GM12875 (cell line): ENCODE data around the gene IQCK.

Experiments
- H3K4me3 ChIP-seq: one replicate; pipeline ENCODE4 v1.5.1; 2011; ENCODE audit warnings: low read depth, low read length, control low read depth
- TF ChIP-seq, protein P1 (sequence below): IDR thresholded peaks from 2 replicates; pipeline ENCODE4 v1.5.1; 2011; ENCODE audit warnings: low read depth, mild to moderate bottlenecking, control low read depth, inconsistent platforms, low read length, moderate library complexity, borderline replicate concordance; ENCODE audit not compliant: insufficient read depth

The IQCK gene

DNA sequence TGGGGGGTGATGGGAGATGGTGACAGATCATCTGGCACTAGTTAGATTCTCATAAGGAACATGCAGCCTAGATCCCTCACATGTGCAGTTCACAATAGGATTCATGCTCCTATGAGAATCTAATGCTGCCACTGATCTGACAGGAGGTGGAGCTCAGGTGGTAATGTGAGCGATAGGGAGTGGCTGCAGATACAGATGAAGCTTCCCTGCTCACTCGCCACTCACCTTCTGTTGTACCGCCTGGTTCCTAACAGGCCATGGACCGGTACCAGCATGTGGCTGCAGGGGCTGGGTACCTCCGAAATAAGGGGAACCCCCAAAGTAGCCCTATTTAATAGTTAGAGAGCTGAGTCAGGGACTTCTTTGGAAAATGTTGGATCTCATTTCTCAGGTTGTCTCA is 106.1 kb downstream of the IQCK start:
- TF ChIP-seq, protein P1, sequence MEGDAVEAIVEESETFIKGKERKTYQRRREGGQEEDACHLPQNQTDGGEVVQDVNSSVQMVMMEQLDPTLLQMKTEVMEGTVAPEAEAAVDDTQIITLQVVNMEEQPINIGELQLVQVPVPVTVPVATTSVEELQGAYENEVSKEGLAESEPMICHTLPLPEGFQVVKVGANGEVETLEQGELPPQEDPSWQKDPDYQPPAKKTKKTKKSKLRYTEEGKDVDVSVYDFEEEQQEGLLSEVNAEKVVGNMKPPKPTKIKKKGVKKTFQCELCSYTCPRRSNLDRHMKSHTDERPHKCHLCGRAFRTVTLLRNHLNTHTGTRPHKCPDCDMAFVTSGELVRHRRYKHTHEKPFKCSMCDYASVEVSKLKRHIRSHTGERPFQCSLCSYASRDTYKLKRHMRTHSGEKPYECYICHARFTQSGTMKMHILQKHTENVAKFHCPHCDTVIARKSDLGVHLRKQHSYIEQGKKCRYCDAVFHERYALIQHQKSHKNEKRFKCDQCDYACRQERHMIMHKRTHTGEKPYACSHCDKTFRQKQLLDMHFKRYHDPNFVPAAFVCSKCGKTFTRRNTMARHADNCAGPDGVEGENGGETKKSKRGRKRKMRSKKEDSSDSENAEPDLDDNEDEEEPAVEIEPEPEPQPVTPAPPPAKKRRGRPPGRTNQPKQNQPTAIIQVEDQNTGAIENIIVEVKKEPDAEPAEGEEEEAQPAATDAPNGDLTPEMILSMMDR: no peak
- H3K4me3 ChIP-seq: no peak overlapping the region

DNA sequence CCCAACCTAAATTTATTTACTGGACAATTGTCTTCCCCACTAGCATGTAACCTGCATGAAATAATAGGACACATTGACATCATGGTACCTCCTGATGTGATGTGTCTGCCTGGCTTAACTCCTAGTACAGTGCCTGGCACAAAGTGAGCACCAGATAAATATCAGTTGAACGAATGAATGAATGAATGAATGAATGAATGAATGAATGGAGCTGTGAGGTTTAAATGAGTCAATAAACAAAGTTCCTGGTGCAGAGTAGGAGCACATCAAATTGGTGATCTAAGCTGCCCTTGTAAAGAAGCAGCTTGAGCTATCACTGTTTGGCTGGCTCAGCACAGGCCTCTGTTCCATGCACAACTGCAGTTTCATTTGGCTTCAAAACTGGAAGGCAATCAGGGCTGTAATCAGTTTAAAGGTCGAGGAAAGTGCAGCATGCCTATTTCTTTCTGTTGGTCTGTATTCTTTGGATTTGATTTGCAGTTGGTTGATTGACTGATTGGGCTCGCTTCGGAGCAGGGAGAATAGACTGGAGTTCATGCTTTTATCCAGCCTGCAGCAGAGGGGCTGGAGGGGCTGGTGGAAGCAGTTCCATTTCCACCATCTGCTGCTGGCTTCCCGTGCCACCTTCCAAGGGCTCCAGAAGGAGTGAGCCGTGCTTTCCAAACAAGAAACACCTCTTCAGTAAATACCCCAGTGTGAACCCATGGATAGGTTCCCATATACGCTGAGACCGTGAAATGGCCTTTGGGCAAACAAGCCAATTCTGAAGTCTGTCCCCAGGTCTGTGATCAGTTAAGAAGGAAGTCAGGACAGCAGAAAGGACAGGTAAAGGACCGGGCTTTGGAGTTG is 112.0 kb downstream of the IQCK start:
- TF ChIP-seq, protein P1: no peak
- no peak overlapping the region for H3K4me3 ChIP-seq

DNA sequence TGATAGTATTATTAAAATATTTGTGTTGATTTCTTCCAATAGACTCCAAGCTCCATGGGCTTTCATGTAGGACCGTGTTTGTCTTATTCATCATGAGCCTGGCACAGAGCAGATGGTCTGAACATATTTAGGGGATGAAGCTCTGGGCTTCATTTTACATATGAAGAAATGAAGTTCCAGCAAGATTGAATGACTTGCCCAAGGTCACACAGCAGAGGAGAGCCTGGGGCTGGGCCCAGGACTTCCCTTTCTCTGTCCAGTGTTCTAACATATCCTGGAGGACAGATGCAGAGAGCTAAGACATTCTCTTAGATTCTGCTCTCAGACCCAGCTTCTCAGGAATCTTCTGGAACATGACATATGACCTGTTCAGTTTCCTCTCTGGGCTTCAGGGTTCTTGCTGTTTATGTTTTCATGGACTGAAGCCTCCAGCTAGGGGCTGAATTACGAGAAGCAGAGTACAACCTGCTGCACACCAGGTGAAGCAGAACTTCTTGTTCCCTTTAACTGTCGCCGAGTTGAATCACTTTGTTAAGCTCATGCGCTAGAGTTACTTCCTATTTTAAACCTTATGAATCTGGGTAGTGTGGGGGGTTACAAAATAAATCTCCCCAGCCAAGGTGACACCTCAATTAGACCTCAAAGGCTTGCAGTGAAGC is 113.0 kb downstream of the IQCK start:
- TF ChIP-seq, protein P1: no peak
- no peak overlapping the region for H3K4me3 ChIP-seq

DNA sequence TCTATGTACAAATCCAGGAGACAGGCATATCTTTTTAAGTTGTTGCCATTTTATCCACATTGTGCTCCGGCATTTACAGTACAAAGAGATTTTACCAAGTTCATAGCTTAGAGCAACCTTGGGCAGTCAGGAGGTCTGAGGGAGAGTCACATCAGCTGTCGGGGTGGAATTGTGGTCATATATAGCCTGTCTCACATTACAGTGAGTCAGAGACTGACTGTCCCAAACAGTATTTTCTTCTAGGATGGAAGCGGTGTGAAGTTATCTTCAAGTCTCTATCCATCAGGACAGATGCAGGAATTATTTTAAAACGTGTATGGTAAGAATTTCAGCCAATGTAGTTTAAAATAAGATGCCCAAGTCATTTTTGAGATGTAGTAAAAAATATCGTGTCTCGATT is 113.6 kb downstream of the IQCK start:
- no peak overlapping the region for H3K4me3 ChIP-seq
- TF ChIP-seq, protein P1: no peak

DNA sequence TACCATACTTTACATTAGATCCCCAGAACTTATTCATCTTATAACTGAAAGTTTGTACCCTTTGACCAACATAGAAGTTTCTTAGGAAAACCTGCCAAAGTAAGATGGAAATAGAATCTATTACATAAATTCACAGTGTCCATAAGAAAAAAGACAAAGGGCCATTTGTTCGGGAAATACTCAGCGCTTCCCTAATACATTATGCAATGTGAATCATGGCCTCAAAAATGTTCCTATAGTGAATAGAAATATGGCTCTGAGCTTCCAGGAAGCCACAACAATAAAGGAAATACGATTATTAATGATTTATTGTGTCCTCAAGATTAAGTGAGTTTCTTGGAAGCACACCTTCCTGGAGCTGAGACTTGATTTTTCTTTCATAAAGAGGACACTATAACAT is 115.1 kb downstream of the IQCK start:
- no peak overlapping the region for H3K4me3 ChIP-seq
- TF ChIP-seq, protein P1: no peak

DNA sequence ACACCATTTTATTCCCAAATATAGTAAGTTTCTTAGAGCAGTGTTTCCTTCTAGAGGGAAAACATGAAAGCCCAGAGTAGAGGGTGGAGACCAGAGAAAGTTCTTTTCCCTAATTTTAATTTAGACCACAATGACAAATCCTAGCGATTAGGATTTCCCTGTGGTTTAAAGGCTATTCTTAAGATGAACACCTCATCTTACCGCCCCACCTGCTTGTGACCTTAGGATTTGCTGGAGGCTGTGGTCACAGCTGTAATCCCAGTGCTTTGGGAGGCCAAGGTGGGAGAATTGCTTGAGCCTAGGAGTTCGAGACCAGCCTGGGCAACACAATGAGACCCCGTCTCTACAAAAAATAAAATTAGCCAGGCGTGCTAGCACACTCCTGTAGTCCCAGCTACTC is 115.5 kb downstream of the IQCK start:
- H3K4me3 ChIP-seq: no peak overlapping the region
- TF ChIP-seq, protein P1: no peak

DNA sequence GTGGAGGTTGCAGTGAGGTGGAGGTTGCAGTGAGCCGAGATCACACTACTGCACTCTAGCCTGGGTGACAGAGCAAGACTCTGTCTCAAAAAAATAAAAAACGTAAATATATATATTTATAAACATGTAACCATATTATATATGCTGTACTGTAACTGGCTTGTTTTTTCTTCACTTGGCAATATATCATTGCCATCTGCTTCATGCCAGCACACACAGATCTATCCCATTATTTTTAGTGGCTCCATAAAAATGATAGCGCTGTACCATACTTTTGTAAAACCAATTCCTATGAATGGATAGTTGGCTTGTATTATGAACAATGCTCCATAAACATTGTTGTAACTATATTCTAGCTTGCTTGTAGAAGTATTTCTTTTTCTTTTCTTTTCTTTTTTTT is 117.1 kb downstream of the IQCK start:
- TF ChIP-seq, protein P1: no peak
- H3K4me3 ChIP-seq: no peak overlapping the region
